Peyer's patch (tissue), 4 donors: ENCODE results near the gene NT5DC4. TPM values are rescaled to one million over a fixed set of nuclear protein-coding genes. Genes with fewer than 3 reads are reported as not detected.

ENCODE experiments used
- DNase-seq, 3 donors: peaks; one replicate each; pipeline ENCODE4 v3.0.0-alpha.2; 2017 to 2019
- H3K27ac ChIP-seq, 4 donors: fragments of 200-600 bp; sonication (generic); one replicate each; pipeline ENCODE4 v1.5.1; 2016 to 2019
- H3K27me3 ChIP-seq, 2 donors: fragments of 200-600 bp; sonication (generic); one replicate each; pipeline ENCODE4 v1.5.1; 2019
- H3K36me3 ChIP-seq, 3 donors: fragments of 200-600 bp; sonication (generic); one replicate each; pipeline ENCODE4 v1.5.1; 2016 to 2019
- H3K4me1 ChIP-seq, 4 donors: fragments of 200-600 bp; sonication (generic); one replicate each; pipeline ENCODE4 v1.5.1; 2016 to 2019
- H3K4me3 ChIP-seq, 4 donors: fragments of 200-600 bp; sonication (generic); 1 replicate in 3 of 4; 2 replicates in 1 of 4; pipeline ENCODE4 v1.5.1; 2016 to 2019; ENCODE audit warnings: mild to moderate bottlenecking in 1 of 4
- H3K9me3 ChIP-seq, 4 donors: fragments of 200-600 bp; sonication (generic); one replicate each; pipeline ENCODE4 v1.5.1; 2016 to 2019; ENCODE audit warnings: mild to moderate bottlenecking in 1 of 4
- CTCF ChIP-seq, 6 experiments: fragments of 450-650 bp in 4 of 6; fragments of 200-600 bp in 2 of 6; sonication (generic) in 1 of 6; IDR thresholded peaks; one replicate each; pipeline ENCODE4 v1.5.1; 2017 to 2019; ENCODE audit warnings: antibody characterized with exemption in 6 of 6, mild to moderate bottlenecking in 3 of 6, moderate library complexity in 1 of 6
- POLR2A ChIP-seq, 2 donors: fragments of 450-650 bp; IDR thresholded peaks; one replicate each; pipeline ENCODE4 v1.5.1; 2017; ENCODE audit warnings: antibody characterized with exemption in 2 of 2, mild to moderate bottlenecking in 2 of 2, moderate library complexity in 2 of 2
- total RNA-seq, 4 donors: library from RNA; depleted of rRNA; stranded (reverse); fragments of >200 nt; gene quantifications; one replicate each; pipeline ENCODE4 v1.1.0, GENCODE V29; 2016

The NT5DC4 gene
- total RNA-seq, 4 donors from 2014 or later, result 5.8 TPM; not detected in 3

DNA sequence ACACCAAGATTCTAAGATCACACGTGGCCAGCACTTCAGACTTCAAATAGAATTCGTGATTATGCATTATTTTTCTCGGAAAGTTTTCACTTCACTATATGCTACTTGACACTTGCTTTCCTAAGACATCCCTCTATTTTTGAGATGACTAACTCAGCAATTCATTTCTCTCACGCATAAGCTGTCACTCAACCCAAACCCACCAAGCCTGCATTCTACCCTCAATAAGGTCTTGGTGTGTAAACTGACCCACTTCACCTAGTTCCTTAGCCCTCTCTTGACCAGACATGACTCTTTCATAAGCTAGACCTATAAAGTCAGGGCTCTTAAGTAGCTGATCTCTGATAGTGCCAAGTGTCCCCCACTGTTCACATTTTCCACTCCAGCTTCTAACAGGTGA lies 31.8 kb downstream of the NT5DC4 start:
- DNase-seq, result no peak
- Histone ChIP-seq H3K9me3 (no peaks in the 10 kb centered on the region), H3K36me3 (no peaks in the 10 kb centered on the region), H3K27me3 (no peaks in the 10 kb centered on the region), H3K4me3 (no peak overlapping the region), H3K27ac (no peak overlapping the region), H3K4me1 (peaks cover 0 to 5% (median 0%) of the 10 kb centered on the region in 4 donors)
- TF ChIP-seq POLR2A (IDR thresholded peaks at IDR 0.05), result no peak
- TF ChIP-seq CTCF (IDR thresholded peaks at IDR 0.05), result no peak

GRCh38 chr2:112754564-112754963 lies 33.7 kb downstream of the NT5DC4 start:
- no peaks in the 10 kb centered on the region for H3K27me3 ChIP-seq
- H3K27ac ChIP-seq, result no peak overlapping the region
- H3K36me3 ChIP-seq, result no peaks in the 10 kb centered on the region
- H3K9me3 ChIP-seq, result no peaks in the 10 kb centered on the region
- peaks cover 0 to 5% (median 0%) of the 10 kb centered on the region in 4 donors for H3K4me1 ChIP-seq
- no peak overlapping the region for H3K4me3 ChIP-seq
- no peak for DNase-seq
- TF ChIP-seq POLR2A (IDR thresholded peaks at IDR 0.05) (no peak), CTCF (IDR thresholded peaks at IDR 0.05) (no peak)

DNA sequence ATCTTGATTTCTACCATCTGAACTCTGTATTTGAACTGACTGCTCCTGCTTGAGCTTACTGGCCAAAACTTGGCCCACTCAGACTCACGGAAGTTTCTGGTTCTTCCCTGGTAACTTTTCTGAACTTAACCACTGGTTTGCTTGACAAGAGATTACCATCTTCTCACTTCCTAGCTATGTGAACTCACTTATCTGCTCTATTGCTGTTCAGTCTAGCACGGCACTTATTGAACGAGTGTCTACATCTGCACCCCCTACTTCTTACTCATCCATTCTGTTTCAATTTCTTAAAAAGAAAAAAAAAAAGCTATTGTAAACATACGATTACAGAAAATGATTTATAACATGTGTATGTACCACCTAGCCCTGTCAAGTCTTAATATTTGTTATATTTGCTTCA lies 34.6 kb downstream of the NT5DC4 start:
- no peak overlapping the region for H3K27ac ChIP-seq
- TF ChIP-seq POLR2A (IDR thresholded peaks at IDR 0.05), result no peak
- no peak for TF ChIP-seq CTCF (IDR thresholded peaks at IDR 0.05)
- no peaks in the 10 kb centered on the region for H3K4me1 ChIP-seq
- no peaks in the 10 kb centered on the region for H3K27me3 ChIP-seq
- H3K9me3 ChIP-seq, result no peaks in the 10 kb centered on the region
- no peak for DNase-seq
- H3K36me3 ChIP-seq, result no peaks in the 10 kb centered on the region
- H3K4me3 ChIP-seq, result no peak overlapping the region

- H3K36me3 ChIP-seq, result no peaks in the 10 kb centered on the region
- TF ChIP-seq CTCF (IDR thresholded peaks at IDR 0.05) (no peak), POLR2A (IDR thresholded peaks at IDR 0.05) (no peak)
Measured at GRCh38 chr2:112756207-112756606, 35.4 kb downstream of the NT5DC4 start.

GRCh38 chr2:112757265-112757664 lies 36.4 kb downstream of the NT5DC4 start:
- Histone ChIP-seq H3K9me3 (no peaks in the 10 kb centered on the region), H3K27ac (no peak overlapping the region), H3K36me3 (no peaks in the 10 kb centered on the region), H3K4me1 (no peaks in the 10 kb centered on the region), H3K4me3 (no peak overlapping the region), H3K27me3 (no peaks in the 10 kb centered on the region)
- DNase-seq, result no peak
- TF ChIP-seq POLR2A (IDR thresholded peaks at IDR 0.05) (no peak), CTCF (IDR thresholded peaks at IDR 0.05) (no peak)

More at GRCh38 chr2:112756207-112756606, 35.4 kb downstream of the NT5DC4 start:
- no peak overlapping the region for H3K27ac ChIP-seq
- no peaks in the 10 kb centered on the region for H3K4me1 ChIP-seq
- no peaks in the 10 kb centered on the region for H3K27me3 ChIP-seq
- H3K9me3 ChIP-seq, result no peaks in the 10 kb centered on the region
- H3K4me3 ChIP-seq, result no peak overlapping the region
- no peak for DNase-seq

GRCh38 chr2:112758711-112759110 lies 37.9 kb downstream of the NT5DC4 start:
- Histone ChIP-seq H3K9me3 (no peaks in the 10 kb centered on the region), H3K4me1 (peaks cover 0 to 3% (median 0%) of the 10 kb centered on the region in 4 donors), H3K4me3 (no peak overlapping the region), H3K27me3 (no peaks in the 10 kb centered on the region), H3K27ac (no peak overlapping the region), H3K36me3 (no peaks in the 10 kb centered on the region)
- DNase-seq, result no peak
- TF ChIP-seq CTCF (IDR thresholded peaks at IDR 0.05) (no peak), POLR2A (IDR thresholded peaks at IDR 0.05) (no peak)
